Hepatocyte (in vitro differentiated cells): ENCODE data around the gene ADCK2.

Source experiments
- CTCF ChIP-seq: fragments of 200-600 bp; sonication (generic); IDR thresholded peaks from 2 replicates; pipeline ENCODE4 v1.5.1; 2016; ENCODE audit warnings: antibody characterized with exemption, mild to moderate bottlenecking; ENCODE audit not compliant: poor library complexity
- EZH2 ChIP-seq: fragments of 200-600 bp; sonication (generic); IDR thresholded peaks from 2 replicates; pipeline ENCODE4 v1.6.1; 2016; ENCODE audit warnings: antibody characterized with exemption, mild to moderate bottlenecking, borderline replicate concordance

GRCh38 chr7:140668641-140669040 is 4.1 kb upstream of the ADCK2 start:
- TF ChIP-seq CTCF (no peak), EZH2 (no peak)
